ENCODE data around the gene CAND2.

The CAND2 gene

GRCh38 chr3:12756175-12756574 is 40.3 kb upstream of the CAND2 start:
- Histone ChIP-seq H3K4me3 (ENCODE audit: low read depth in 1 of 2, low read length in 2 of 2) (no peak overlapping the region), H3K9ac (ENCODE audit: low read depth in 1 of 2, low read length in 2 of 2) (no peak overlapping the region), H3K27ac (ENCODE audit: low read depth, low read length) (no peak overlapping the region), H3K9me3 (ENCODE audit: control insufficient read depth in 1 of 2, low read length in 2 of 2) (no peaks in the 10 kb centered on the region), H3K36me3 (ENCODE audit: control insufficient read depth in 1 of 2, insufficient read depth in 2 of 2, low read length in 2 of 2) (no peaks in the 10 kb centered on the region), H3K4me1 (ENCODE audit: control insufficient read depth in 1 of 2, insufficient read depth in 2 of 2, low read length in 2 of 2) (no peaks in the 10 kb centered on the region), H3K27me3 (ENCODE audit: control insufficient read depth in 1 of 2, insufficient read depth in 2 of 2, low read length in 2 of 2) (no peaks in the 10 kb centered on the region)

- Histone ChIP-seq H3K4me3 (ENCODE audit: low read depth in 1 of 2, low read length in 2 of 2) (no peak overlapping the region), H3K9me3 (ENCODE audit: control insufficient read depth in 1 of 2, low read length in 2 of 2) (no peaks in the 10 kb centered on the region), H3K36me3 (ENCODE audit: control insufficient read depth in 1 of 2, insufficient read depth in 2 of 2, low read length in 2 of 2) (no peaks in the 10 kb centered on the region), H3K27me3 (ENCODE audit: control insufficient read depth in 1 of 2, insufficient read depth in 2 of 2, low read length in 2 of 2) (no peaks in the 10 kb centered on the region), H3K9ac (ENCODE audit: low read depth in 1 of 2, low read length in 2 of 2) (no peak overlapping the region), H3K27ac (ENCODE audit: low read depth, low read length) (no peak overlapping the region), H3K4me1 (ENCODE audit: control insufficient read depth in 1 of 2, insufficient read depth in 2 of 2, low read length in 2 of 2) (no peaks in the 10 kb centered on the region)
Observed at GRCh38 chr3:12756635-12757034, 39.8 kb upstream of the CAND2 start.

- Histone ChIP-seq H3K9me3 (ENCODE audit: control insufficient read depth in 1 of 2, low read length in 2 of 2) (no peaks in the 10 kb centered on the region), H3K9ac (ENCODE audit: low read depth in 1 of 2, low read length in 2 of 2) (peak overlapping the region in 1 of 2 donors; percentile 3), H3K27ac (ENCODE audit: low read depth, low read length) (no peak overlapping the region)
Observed at GRCh38 chr3:12758025-12758781, 38.3 kb upstream of the CAND2 start.

GRCh38 chr3:12759097-12759679 is 37.3 kb upstream of the CAND2 start, which contains the start of gene TMEM40:
Gene TMEM40 (minus strand): TSS chr3:12759259. CDS start chr3:12749832, 9,427 bp downstream.
- no peaks in the 10 kb centered on the region for H3K9me3 ChIP-seq (ENCODE audit: control insufficient read depth in 1 of 2, low read length in 2 of 2)
- no peak within 1 kb of the TSS for H3K27ac ChIP-seq (ENCODE audit: low read depth, low read length)
- H3K36me3 ChIP-seq (ENCODE audit: control insufficient read depth in 1 of 2, insufficient read depth in 2 of 2, low read length in 2 of 2), result no peaks in the 10 kb centered on the region
- no peaks in the 10 kb centered on the region for H3K27me3 ChIP-seq (ENCODE audit: control insufficient read depth in 1 of 2, insufficient read depth in 2 of 2, low read length in 2 of 2)
- H3K4me3 ChIP-seq (ENCODE audit: low read depth in 1 of 2, low read length in 2 of 2), result no peak within 1 kb of the TSS
- H3K4me1 ChIP-seq (ENCODE audit: control insufficient read depth in 1 of 2, insufficient read depth in 2 of 2, low read length in 2 of 2), result no peaks in the 10 kb centered on the region
- peak within 1 kb of the TSS in 1 of 2 donors; percentile 3 for H3K9ac ChIP-seq (ENCODE audit: low read depth in 1 of 2, low read length in 2 of 2)

More at GRCh38 chr3:12758025-12758781, 38.3 kb upstream of the CAND2 start:
- no peaks in the 10 kb centered on the region for H3K27me3 ChIP-seq (ENCODE audit: control insufficient read depth in 1 of 2, insufficient read depth in 2 of 2, low read length in 2 of 2)
- H3K36me3 ChIP-seq (ENCODE audit: control insufficient read depth in 1 of 2, insufficient read depth in 2 of 2, low read length in 2 of 2), result no peaks in the 10 kb centered on the region
- no peaks in the 10 kb centered on the region for H3K4me1 ChIP-seq (ENCODE audit: control insufficient read depth in 1 of 2, insufficient read depth in 2 of 2, low read length in 2 of 2)
- H3K4me3 ChIP-seq (ENCODE audit: low read depth in 1 of 2, low read length in 2 of 2), result no peak overlapping the region

GRCh38 chr3:12759693-12760565 is 36.6 kb upstream of the CAND2 start:
- Histone ChIP-seq H3K4me3 (ENCODE audit: low read depth in 1 of 2, low read length in 2 of 2) (no peak overlapping the region), H3K36me3 (ENCODE audit: control insufficient read depth in 1 of 2, insufficient read depth in 2 of 2, low read length in 2 of 2) (no peaks in the 10 kb centered on the region), H3K27ac (ENCODE audit: low read depth, low read length) (no peak overlapping the region), H3K27me3 (ENCODE audit: control insufficient read depth in 1 of 2, insufficient read depth in 2 of 2, low read length in 2 of 2) (no peaks in the 10 kb centered on the region), H3K4me1 (ENCODE audit: control insufficient read depth in 1 of 2, insufficient read depth in 2 of 2, low read length in 2 of 2) (no peaks in the 10 kb centered on the region), H3K9ac (ENCODE audit: low read depth in 1 of 2, low read length in 2 of 2) (no peak overlapping the region), H3K9me3 (ENCODE audit: control insufficient read depth in 1 of 2, low read length in 2 of 2) (no peaks in the 10 kb centered on the region)

GRCh38 chr3:12764171-12764776 is 32.2 kb upstream of the CAND2 start:
- H3K9ac ChIP-seq (ENCODE audit: low read depth in 1 of 2, low read length in 2 of 2), result no peak overlapping the region
- no peaks in the 10 kb centered on the region for H3K4me1 ChIP-seq (ENCODE audit: control insufficient read depth in 1 of 2, insufficient read depth in 2 of 2, low read length in 2 of 2)
- no peaks in the 10 kb centered on the region for H3K9me3 ChIP-seq (ENCODE audit: control insufficient read depth in 1 of 2, low read length in 2 of 2)
- no peaks in the 10 kb centered on the region for H3K27me3 ChIP-seq (ENCODE audit: control insufficient read depth in 1 of 2, insufficient read depth in 2 of 2, low read length in 2 of 2)
- H3K27ac ChIP-seq (ENCODE audit: low read depth, low read length), result no peak overlapping the region
- H3K4me3 ChIP-seq (ENCODE audit: low read depth in 1 of 2, low read length in 2 of 2), result no peak overlapping the region
- H3K36me3 ChIP-seq (ENCODE audit: control insufficient read depth in 1 of 2, insufficient read depth in 2 of 2, low read length in 2 of 2), result no peaks in the 10 kb centered on the region

- H3K4me3 ChIP-seq (ENCODE audit: low read depth in 1 of 2, low read length in 2 of 2), result no peak overlapping the region
- no peaks in the 10 kb centered on the region for H3K27me3 ChIP-seq (ENCODE audit: control insufficient read depth in 1 of 2, insufficient read depth in 2 of 2, low read length in 2 of 2)
- no peaks in the 10 kb centered on the region for H3K9me3 ChIP-seq (ENCODE audit: control insufficient read depth in 1 of 2, low read length in 2 of 2)
- H3K36me3 ChIP-seq (ENCODE audit: control insufficient read depth in 1 of 2, insufficient read depth in 2 of 2, low read length in 2 of 2), result no peaks in the 10 kb centered on the region
- H3K9ac ChIP-seq (ENCODE audit: low read depth in 1 of 2, low read length in 2 of 2), result no peak overlapping the region
- no peaks in the 10 kb centered on the region for H3K4me1 ChIP-seq (ENCODE audit: control insufficient read depth in 1 of 2, insufficient read depth in 2 of 2, low read length in 2 of 2)
- H3K27ac ChIP-seq (ENCODE audit: low read depth, low read length), result no peak overlapping the region
Observed at GRCh38 chr3:12766541-12766940, 29.9 kb upstream of the CAND2 start.

GRCh38 chr3:12768579-12769527 is 27.6 kb upstream of the CAND2 start:
- Histone ChIP-seq H3K4me3 (ENCODE audit: low read depth in 1 of 2, low read length in 2 of 2) (no peak overlapping the region), H3K27me3 (ENCODE audit: control insufficient read depth in 1 of 2, insufficient read depth in 2 of 2, low read length in 2 of 2) (no peaks in the 10 kb centered on the region), H3K4me1 (ENCODE audit: control insufficient read depth in 1 of 2, insufficient read depth in 2 of 2, low read length in 2 of 2) (no peaks in the 10 kb centered on the region), H3K27ac (ENCODE audit: low read depth, low read length) (no peak overlapping the region), H3K36me3 (ENCODE audit: control insufficient read depth in 1 of 2, insufficient read depth in 2 of 2, low read length in 2 of 2) (no peaks in the 10 kb centered on the region), H3K9ac (ENCODE audit: low read depth in 1 of 2, low read length in 2 of 2) (no peak overlapping the region), H3K9me3 (ENCODE audit: control insufficient read depth in 1 of 2, low read length in 2 of 2) (no peaks in the 10 kb centered on the region)

GRCh38 chr3:12769761-12770160 is 26.7 kb upstream of the CAND2 start:
- no peak overlapping the region for H3K9ac ChIP-seq (ENCODE audit: low read depth in 1 of 2, low read length in 2 of 2)

More at GRCh38 chr3:12769761-12770160, 26.7 kb upstream of the CAND2 start:
- H3K27ac ChIP-seq (ENCODE audit: low read depth, low read length), result no peak overlapping the region
- H3K36me3 ChIP-seq (ENCODE audit: control insufficient read depth in 1 of 2, insufficient read depth in 2 of 2, low read length in 2 of 2), result no peaks in the 10 kb centered on the region
- no peaks in the 10 kb centered on the region for H3K4me1 ChIP-seq (ENCODE audit: control insufficient read depth in 1 of 2, insufficient read depth in 2 of 2, low read length in 2 of 2)
- no peak overlapping the region for H3K4me3 ChIP-seq (ENCODE audit: low read depth in 1 of 2, low read length in 2 of 2)
- no peaks in the 10 kb centered on the region for H3K9me3 ChIP-seq (ENCODE audit: control insufficient read depth in 1 of 2, low read length in 2 of 2)
- no peaks in the 10 kb centered on the region for H3K27me3 ChIP-seq (ENCODE audit: control insufficient read depth in 1 of 2, insufficient read depth in 2 of 2, low read length in 2 of 2)
